GM08714 (cell line): ENCODE measurements around the gene MCUB.

ENCODE experiments used
- H3K4me3 ChIP-seq: fragments of 200-500 bp; sonication (Bioruptor generic); 2 replicates; pipeline ENCODE4 v1.5.1; 2014; ENCODE audit warnings: mild to moderate bottlenecking, low read length, inconsistent platforms
- ZNF274 ChIP-seq: IDR thresholded peaks from 2 replicates; pipeline ENCODE4 v1.6.1; 2012; ENCODE audit warnings: mild to moderate bottlenecking, low read depth, low read length

The MCUB gene

DNA sequence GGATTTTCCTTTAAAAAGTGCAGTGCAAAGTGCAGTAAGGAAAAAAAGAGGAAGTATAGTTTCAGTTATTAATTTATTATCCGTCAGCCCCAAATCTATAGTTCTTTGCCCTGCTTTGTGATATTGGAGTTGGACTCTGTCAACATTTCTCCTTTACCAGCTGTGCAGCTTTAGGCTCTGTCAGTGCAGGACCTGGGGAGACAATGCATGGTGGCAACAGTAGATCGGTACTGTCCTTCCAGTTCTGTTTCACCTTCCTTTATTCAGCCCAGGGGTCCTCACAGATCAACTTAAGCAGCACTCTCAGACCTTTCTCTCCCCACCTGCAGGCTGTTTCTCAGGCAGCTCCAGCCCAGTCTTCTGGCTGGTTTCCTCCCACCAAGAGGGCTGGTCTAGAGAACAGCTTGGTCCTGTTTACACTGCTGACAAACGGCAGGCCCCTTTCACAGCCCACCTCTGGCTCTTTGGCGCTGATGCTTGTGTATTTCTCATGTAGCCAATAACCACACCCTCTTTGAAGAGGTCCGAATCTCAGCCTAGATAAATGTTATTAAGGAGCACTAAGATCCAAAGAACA, 71.6 kb downstream of the MCUB start:
- no peak for TF ChIP-seq ZNF274
- no peak overlapping the region for H3K4me3 ChIP-seq

DNA sequence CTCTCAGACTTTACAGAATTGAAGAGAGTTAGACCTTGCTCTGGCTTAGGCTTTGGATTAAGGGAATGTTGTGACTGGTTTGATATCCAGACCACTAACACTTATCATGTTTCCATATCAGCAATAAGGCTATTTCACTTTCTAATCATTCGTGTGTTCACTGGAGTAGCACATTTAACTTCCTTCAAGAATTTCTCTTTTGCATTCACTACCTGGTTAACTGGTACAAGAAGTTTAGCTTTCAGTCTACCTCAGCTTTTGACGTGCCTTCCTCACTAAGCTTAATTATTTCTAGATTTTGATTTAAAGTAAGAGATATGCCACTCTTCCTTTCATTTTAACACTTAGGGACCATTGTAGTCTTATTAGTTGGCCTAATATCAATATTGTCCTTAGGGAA, 80.6 kb downstream of the MCUB start:
- no peak overlapping the region for H3K4me3 ChIP-seq
- no peak for TF ChIP-seq ZNF274

DNA sequence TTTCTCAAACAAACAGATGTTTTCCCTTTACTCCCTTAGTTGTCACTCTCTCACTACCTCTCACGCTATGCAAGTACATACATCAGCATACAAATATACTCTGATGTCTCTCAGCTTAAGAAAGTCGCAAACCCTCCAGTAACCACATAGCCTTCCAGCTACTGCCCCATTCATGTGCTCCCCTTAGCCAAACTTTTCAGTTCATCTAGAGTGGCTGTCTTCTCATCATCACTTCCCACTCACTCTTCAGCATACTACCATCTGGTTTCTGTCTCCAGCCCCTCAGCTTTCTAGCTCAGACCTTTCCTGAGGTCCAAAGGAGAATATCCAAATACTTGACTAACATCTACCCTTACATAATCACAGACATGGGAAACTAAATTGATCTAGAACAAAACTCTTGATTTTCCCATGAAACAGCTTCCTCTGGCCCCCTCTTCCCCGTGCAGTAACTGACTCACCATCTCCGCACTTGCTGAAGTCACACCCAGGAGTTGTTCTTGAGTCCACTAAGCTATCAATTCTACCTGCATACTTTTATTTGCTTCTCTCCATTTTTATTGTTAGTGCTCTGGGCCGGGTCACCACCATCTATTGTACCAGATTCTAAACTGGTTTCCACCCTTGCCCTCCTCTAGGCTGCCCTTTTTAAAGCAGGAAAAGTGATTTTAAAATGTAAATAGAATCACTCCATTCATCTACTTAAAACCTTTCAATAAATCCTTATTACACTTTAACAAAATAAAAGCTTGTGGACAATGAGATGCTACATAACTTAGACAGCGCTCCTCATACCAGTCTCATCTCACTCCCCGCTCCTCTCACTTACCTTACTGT, 86.0 kb downstream of the MCUB start:
- no peak overlapping the region for H3K4me3 ChIP-seq
- TF ChIP-seq ZNF274, result no peak

DNA sequence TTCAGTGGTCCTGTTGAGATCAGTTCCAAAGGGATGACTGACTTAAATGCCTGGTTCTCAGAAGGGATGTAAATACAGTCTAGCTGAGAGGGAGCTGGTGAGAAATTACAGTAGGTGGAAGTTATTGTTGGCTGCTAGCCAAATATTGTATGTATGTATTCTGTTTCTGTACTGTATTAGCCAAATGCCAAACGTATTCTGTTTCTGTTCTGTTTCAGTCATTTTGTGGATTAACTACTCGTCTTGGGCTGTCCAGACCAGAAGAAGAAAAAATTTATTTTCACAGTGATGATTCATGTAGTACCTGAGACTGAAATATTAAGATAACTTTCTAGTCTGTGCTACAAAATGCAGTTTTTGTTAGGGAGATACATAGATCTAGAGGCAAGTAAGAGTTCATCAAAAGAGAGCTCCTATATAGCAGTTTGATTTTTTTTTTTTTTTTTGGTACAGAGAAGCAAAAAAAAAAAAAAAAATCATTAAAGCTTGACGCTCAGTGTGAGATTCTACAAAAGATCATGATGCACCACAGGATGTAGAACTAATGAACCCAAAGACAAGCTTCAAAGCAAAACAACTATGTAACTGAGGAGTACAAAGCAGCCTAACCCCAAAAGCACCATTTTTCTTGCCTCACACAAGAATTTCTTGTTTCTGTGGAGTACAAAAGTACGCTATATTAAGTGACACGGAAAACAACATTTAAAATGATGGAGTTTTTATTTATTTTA, 88.4 kb downstream of the MCUB start:
- no peak for TF ChIP-seq ZNF274
- no peak overlapping the region for H3K4me3 ChIP-seq

DNA sequence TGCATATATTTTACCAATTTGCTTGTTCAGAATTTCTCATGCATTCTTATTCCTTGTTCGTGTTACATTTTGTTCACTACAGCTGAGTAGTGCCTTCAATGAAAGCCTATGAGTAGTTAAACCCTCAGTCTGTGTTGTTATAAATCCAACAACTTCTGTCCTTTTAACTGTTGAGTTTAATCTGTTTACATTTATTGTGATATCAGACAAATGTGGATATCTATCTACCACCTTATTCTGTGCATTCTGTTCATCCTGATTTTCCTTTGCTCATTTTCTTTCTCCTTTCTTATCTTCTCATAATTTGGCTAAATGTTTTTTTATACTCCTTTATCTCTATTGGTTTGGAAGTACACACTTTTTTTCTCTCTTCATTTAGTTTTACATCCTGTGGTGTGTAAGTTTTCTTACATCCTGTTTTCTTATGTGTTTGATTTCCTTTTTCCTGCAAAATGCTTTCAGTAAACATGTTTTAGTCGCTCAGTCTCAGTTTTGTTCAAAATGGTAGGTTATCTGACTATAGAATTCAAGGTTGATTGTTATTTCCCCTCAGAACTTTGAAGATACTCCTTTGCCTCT, 89.0 kb downstream of the MCUB start:
- H3K4me3 ChIP-seq, result no peak overlapping the region
- no peak for TF ChIP-seq ZNF274

DNA sequence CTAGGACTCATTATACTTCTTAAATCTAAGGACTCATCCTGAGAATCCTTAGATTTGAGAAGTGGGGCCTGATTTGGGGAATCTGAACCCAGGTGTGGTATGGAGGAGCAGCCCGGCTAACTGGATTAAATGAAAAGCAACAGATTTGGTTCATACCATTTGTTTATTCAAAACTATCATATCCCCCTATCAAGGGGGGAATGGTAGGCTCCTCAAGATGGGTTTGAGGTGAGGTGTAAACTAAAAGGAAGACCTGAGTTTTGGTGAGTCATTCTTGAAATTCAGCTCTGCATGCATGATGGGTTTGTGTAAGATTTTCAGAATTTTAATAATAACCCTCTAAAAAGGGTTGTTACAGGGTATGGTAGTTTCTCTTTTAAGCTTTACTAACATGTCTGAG, 89.8 kb downstream of the MCUB start:
- H3K4me3 ChIP-seq, result peak overlapping the region; percentile 41; the same call in 1 of the 2 replicates

DNA sequence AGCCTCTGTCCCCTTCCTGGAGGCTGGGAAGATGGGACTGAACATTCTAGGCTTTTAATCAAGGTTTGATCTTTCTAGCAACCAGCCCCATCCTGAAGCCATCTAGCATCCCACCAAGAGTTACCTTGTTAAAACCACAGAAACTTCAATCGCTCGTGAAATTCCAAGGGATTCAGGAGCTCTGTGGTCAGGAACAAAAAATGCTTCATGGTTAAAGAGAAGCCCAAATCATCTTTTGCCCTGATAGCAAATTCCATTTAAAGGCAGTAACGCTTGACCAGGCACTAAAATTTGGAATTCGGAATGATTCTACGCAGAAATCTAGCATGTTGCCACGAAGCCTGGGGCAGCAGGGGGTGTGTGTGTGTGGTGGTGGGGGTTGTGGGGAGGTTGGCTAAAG, 95.3 kb downstream of the MCUB start:
- no peak for TF ChIP-seq ZNF274

More for the DNA sequence above, 89.8 kb downstream of the MCUB start:
- TF ChIP-seq ZNF274, result no peak

DNA sequence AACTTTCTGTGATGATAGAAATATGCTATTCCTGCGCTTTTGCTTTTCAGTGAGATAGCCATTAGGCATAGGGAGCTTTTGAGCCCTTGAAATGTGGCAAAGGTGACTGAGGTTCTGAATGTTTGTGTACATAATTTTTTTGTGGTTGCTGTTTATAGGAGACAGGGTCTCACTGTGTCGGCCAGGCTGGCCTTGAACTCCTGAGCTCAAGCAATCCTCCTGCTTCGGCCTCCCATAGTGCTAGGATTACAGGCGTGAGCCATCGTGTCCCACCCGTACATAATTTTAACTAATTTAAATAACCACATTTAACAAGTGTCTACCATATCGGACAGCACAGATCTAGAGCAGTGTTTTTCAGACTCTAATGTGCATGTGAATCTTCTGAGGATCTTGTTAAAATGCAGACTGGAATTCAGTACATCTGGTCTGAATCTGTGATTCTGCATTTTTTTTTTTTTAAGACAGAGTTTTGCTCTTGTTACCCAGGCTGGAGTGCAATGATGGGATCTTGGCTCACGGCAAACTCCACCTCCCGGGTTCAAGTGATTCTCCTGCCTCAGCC, 97.9 kb downstream of the MCUB start:
- no peak overlapping the region for H3K4me3 ChIP-seq
- TF ChIP-seq ZNF274, result no peak

More for the DNA sequence above, 95.3 kb downstream of the MCUB start:
- no peak overlapping the region for H3K4me3 ChIP-seq

DNA sequence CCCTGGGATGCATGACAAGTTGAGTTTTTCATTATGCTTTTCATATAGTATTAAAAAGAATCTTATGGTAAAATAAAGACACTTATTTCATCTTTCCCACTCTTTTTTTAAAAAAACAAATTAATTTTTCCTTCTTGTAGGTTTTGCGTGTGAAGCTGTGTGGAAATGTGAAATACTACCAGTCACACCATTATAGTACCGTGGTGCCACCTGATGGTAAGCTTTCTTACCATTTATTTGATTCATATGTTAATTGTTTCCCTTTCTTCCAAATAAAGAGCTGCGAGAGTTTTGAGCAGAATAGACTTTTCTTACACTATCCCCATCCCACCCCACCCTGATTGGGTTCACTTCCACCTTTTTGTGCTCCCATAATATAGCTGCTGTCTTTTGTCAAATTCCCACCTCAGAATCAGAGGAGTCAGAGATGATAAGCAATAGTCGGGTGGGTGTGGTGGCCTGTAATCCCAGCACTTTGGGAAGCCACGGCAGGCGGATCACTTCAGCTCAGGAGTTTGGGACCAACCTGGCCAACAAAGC, 98.9 kb downstream of the MCUB start:
- no peak for TF ChIP-seq ZNF274
- no peak overlapping the region for H3K4me3 ChIP-seq

DNA sequence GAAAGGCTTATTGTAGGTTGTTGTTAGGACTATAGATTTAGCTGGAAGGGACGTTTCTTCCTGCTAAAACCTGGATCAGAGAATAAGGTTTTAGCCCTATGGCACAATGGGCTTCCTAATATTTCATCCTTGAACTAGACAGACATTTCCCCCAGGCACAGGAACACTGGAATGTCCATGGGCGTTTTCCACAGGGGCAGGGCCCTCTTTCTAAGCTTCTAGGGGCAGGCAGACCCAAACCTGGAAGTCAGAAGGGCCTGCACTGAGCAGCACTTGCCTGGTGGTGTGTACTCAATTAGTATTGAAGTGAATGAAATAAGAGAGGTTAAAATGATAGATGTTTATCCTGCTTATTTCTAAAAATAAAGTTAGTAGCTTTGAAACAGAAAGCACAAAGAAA, 102.1 kb downstream of the MCUB start:
- no peak for TF ChIP-seq ZNF274
- no peak overlapping the region for H3K4me3 ChIP-seq

DNA sequence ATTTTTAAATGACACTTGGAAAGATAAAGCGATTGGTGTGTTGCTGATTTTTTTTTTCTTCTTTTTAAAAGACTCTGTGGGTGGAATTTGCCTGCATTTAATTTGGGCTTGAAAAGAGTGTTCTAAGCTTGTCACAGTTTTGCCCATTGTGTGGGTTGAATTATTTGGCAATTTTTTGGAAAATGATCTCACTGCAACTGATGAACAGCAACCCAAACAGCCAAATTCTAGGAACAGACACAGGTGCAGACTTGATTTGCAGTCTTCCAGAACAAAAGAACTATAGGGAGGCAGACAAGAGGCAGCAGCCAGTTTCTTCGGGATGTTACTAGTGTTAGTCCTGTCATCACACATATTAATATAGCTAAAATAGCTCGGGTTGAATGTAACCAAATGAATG, 102.7 kb downstream of the MCUB start:
- no peak for TF ChIP-seq ZNF274
- H3K4me3 ChIP-seq, result no peak overlapping the region

DNA sequence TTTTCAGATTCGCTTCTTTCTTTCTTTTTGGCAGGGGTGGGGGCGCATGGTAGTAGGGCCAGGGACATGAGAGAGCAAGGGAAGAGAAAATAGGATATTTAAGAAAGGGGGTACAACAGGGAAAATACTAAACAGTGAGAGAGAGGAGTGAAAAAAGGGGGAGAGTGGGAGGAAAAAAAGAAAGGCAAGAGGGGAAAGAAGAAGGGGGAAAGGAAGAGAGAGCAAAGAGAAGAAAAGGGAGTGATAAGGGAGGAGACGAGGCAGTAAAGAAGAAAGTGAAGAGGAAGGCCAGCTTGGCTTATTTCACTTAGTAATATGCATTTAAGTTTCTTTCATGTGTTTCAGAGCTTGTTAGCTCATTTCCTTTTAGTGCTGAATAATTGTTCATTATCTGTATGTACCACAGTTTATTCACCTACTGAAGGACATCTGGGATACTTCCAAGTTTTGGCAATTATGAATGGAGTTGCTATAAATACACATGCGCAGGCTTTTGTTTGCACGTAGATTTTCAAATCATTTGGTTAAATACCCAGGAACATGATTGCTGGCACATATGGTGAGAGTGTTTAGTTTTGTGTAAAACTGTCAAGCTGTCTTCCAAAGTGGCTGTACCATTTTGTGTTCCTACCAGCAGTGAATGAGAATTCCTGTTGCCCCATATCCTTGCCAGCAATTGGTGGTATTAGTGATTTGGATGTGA, 105.9 kb downstream of the MCUB start:
- H3K4me3 ChIP-seq, result no peak overlapping the region
- TF ChIP-seq ZNF274, result no peak

DNA sequence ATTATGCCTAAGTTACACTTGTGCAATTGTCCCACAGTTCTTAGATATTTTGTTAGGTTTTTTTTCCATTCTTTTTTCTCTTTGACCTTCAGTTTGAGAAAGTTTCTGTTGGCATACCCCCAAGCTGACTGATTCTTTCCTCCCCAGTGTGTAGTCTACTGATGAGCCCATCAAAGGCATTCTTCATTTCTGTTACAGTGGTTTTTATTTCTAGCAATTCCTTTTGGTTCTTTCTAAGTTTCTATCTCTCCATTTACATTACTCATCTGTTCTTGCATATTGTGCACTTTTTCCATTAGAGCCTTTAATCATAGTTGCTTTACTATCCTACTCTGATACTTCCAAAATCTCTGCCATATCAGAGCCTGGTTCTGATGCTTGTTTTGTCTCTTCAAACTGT, 111.3 kb downstream of the MCUB start:
- no peak overlapping the region for H3K4me3 ChIP-seq
- TF ChIP-seq ZNF274, result no peak
